Neural crest cell (in vitro differentiated cells): Measurements from ENCODE around the gene BUB3. TPM values are rescaled to one million over a fixed set of nuclear protein-coding genes. Genes with fewer than 3 reads are reported as not detected.

Source experiments
- DNase-seq: peaks from one replicate; pipeline ENCODE4 v3.0.0; 2021; ENCODE audit warnings: low read depth, mixed read lengths, low spot score
- H3K27ac Mint-ChIP-seq: one replicate; pipeline ENCODE4 v1.8.0; 2021; ENCODE audit warnings: mild to moderate bottlenecking, mixed read lengths; ENCODE audit not compliant: unreplicated experiment
- H3K27me3 Mint-ChIP-seq: 2 replicates; pipeline ENCODE4 v1.8.0; 2021; ENCODE audit warnings: low read depth, mild to moderate bottlenecking, mixed read lengths
- H3K36me3 Mint-ChIP-seq: 2 replicates; pipeline ENCODE4 v1.8.0; 2021; ENCODE audit warnings: low read depth, mild to moderate bottlenecking, mixed read lengths
- H3K4me1 Mint-ChIP-seq: 2 replicates; pipeline ENCODE4 v1.8.0; 2021; ENCODE audit warnings: mixed read lengths
- H3K4me3 Mint-ChIP-seq: one replicate; pipeline ENCODE4 v1.8.0; 2021; ENCODE audit warnings: mild to moderate bottlenecking, mixed read lengths
- H3K9me3 Mint-ChIP-seq: 2 replicates; pipeline ENCODE4 v1.8.0; 2021; ENCODE audit warnings: mixed read lengths
- CTCF ChIP-seq: fragments of 200-600 bp; sonication (generic); conservative IDR thresholded peaks from 2 replicates; pipeline ENCODE4 v1.5.0; 2021; ENCODE audit warnings: antibody characterized with exemption, mild to moderate bottlenecking
- total RNA-seq: library from RNA; stranded (reverse); gene quantifications from 2 replicates; pipeline ENCODE4 v1.2.1, GENCODE V29; 2021

BUB3 gene
- total RNA-seq, 1 donor from 2014 or later, result 171 TPM

- Mint-ChIP-seq H3K4me3 (peak overlapping the region; percentile 64), H3K27me3 (peaks cover 96% of the 10 kb centered on the region), H3K36me3 (no peaks in the 10 kb centered on the region), H3K9me3 (no peaks in the 10 kb centered on the region), H3K4me1 (peaks cover 24% of the 10 kb centered on the region), H3K27ac (no peak overlapping the region)
- no peak for TF ChIP-seq CTCF
- DNase-seq, result no peak
These were observed 7.9 kb upstream of the BUB3 start for GRCh38 chr10:123146013-123146893.

- peaks cover 96% of the 10 kb centered on the region for H3K27me3 Mint-ChIP-seq
- H3K4me3 Mint-ChIP-seq, result peak overlapping the region; percentile 65
- no peak overlapping the region for H3K27ac Mint-ChIP-seq
- DNase-seq, result no peak
- TF ChIP-seq CTCF, result no peak
- H3K36me3 Mint-ChIP-seq, result no peaks in the 10 kb centered on the region
- no peaks in the 10 kb centered on the region for H3K9me3 Mint-ChIP-seq
- H3K4me1 Mint-ChIP-seq, result peaks cover 24% of the 10 kb centered on the region
These were observed 7.1 kb upstream of the BUB3 start for GRCh38 chr10:123146894-123147634.

- no peak for DNase-seq
- Mint-ChIP-seq H3K27me3 (peaks cover 96% of the 10 kb centered on the region), H3K36me3 (no peaks in the 10 kb centered on the region), H3K9me3 (no peaks in the 10 kb centered on the region), H3K4me3 (peak within 1 kb of the TSS; percentile 65), H3K4me1 (peaks cover 24% of the 10 kb centered on the region), H3K27ac (no peak within 1 kb of the TSS)
- TF ChIP-seq CTCF, result no peak
These were observed 6.4 kb upstream of the BUB3 start, which contains the start of gene HMX2 for GRCh38 chr10:123147635-123148413. HMX2 (plus strand) TSS chr10:123148136; CDS start chr10:123148379, 243 bp downstream.

- Mint-ChIP-seq H3K27ac (no peak overlapping the region), H3K4me1 (peaks cover 19% of the 10 kb centered on the region), H3K27me3 (peaks cover 96% of the 10 kb centered on the region), H3K4me3 (peak overlapping the region; percentile 10), H3K36me3 (no peaks in the 10 kb centered on the region), H3K9me3 (no peaks in the 10 kb centered on the region)
- DNase-seq, result no peak
- no peak for TF ChIP-seq CTCF
These were observed 5.6 kb upstream of the BUB3 start for GRCh38 chr10:123148414-123149161.
